ENCODE data around the gene GGTLC2.

GGTLC2 gene

DNA sequence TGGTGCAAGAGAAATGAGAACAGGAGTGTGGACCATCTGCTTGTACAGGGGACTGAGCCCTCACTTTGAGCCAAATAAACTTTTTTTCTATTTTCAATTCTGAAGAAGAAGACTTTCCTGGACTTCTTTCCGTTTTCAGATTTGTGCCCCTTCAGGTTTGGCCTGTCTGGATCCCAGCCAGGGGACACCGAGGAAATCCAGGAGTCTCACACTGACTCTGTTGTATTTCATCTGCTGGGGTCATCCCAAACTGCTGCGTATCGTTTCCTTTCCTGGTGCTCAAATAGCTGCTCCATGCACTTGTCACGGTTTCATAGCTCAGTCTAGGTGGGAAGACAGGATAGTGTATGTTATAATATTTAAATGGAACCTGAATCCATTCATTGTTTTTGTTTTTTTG, 51.7 kb downstream of the GGTLC2 start:
- TF ChIP-seq, protein P1, sequence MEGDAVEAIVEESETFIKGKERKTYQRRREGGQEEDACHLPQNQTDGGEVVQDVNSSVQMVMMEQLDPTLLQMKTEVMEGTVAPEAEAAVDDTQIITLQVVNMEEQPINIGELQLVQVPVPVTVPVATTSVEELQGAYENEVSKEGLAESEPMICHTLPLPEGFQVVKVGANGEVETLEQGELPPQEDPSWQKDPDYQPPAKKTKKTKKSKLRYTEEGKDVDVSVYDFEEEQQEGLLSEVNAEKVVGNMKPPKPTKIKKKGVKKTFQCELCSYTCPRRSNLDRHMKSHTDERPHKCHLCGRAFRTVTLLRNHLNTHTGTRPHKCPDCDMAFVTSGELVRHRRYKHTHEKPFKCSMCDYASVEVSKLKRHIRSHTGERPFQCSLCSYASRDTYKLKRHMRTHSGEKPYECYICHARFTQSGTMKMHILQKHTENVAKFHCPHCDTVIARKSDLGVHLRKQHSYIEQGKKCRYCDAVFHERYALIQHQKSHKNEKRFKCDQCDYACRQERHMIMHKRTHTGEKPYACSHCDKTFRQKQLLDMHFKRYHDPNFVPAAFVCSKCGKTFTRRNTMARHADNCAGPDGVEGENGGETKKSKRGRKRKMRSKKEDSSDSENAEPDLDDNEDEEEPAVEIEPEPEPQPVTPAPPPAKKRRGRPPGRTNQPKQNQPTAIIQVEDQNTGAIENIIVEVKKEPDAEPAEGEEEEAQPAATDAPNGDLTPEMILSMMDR (IDR thresholded peaks at IDR 0.05; ENCODE audit: low read length, missing control alignments): no peak
- H3K4me3 ChIP-seq (replicated peaks; ENCODE audit: low read depth, low read length): no peak overlapping the region
- no peak for DNase-seq (ENCODE audit: low read depth)
